ENCODE results near the gene UCN.

UCN gene

GRCh38 chr2:27291865-27292264 lies 16.4 kb downstream of the UCN start:
- no peak overlapping the region for H3K4me2 ChIP-seq (ENCODE audit: low read length)
- no peak for TF ChIP-seq EZH2phosphoT487 (IDR thresholded peaks at IDR 0.05; ENCODE audit: low read depth)
- TF ChIP-seq, protein P1, sequence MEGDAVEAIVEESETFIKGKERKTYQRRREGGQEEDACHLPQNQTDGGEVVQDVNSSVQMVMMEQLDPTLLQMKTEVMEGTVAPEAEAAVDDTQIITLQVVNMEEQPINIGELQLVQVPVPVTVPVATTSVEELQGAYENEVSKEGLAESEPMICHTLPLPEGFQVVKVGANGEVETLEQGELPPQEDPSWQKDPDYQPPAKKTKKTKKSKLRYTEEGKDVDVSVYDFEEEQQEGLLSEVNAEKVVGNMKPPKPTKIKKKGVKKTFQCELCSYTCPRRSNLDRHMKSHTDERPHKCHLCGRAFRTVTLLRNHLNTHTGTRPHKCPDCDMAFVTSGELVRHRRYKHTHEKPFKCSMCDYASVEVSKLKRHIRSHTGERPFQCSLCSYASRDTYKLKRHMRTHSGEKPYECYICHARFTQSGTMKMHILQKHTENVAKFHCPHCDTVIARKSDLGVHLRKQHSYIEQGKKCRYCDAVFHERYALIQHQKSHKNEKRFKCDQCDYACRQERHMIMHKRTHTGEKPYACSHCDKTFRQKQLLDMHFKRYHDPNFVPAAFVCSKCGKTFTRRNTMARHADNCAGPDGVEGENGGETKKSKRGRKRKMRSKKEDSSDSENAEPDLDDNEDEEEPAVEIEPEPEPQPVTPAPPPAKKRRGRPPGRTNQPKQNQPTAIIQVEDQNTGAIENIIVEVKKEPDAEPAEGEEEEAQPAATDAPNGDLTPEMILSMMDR (IDR thresholded peaks at IDR 0.05; ENCODE audit: low read depth, low read length): peak; percentile 34

GRCh38 chr2:27290549-27290948 lies 17.7 kb downstream of the UCN start:
- Histone ChIP-seq H4K20me1 (ENCODE audit: insufficient read depth, low read length) (no peaks in the 10 kb centered on the region), H3K27me3 (ENCODE audit: low read depth, low read length) (peaks cover 42% of the 10 kb centered on the region), H3K4me1 (ENCODE audit: low read length) (peaks cover 8% of the 10 kb centered on the region), H2AFZ (ENCODE audit: low read depth, low read length) (no peak overlapping the region), H3K79me2 (ENCODE audit: low read length) (no peaks in the 10 kb centered on the region), H3K4me3 (ENCODE audit: low read length) (no peak overlapping the region), H3K9ac (ENCODE audit: low read length) (no peak overlapping the region), H3K36me3 (replicated peaks; ENCODE audit: low read depth, low read length) (no peaks in the 10 kb centered on the region), H3K27ac (ENCODE audit: low read length) (no peak overlapping the region), H3K4me2 (ENCODE audit: low read length) (no peak overlapping the region), H3K9me3 (ENCODE audit: insufficient read depth, low read length) (no peaks in the 10 kb centered on the region)
- TF ChIP-seq EZH2phosphoT487 (IDR thresholded peaks at IDR 0.05; ENCODE audit: low read depth): no peak
- TF ChIP-seq, protein P1 (IDR thresholded peaks at IDR 0.05; ENCODE audit: low read depth, low read length): no peak

More at GRCh38 chr2:27291865-27292264, 16.4 kb downstream of the UCN start:
- no peak overlapping the region for H3K9ac ChIP-seq (ENCODE audit: low read length)
- peaks cover 8% of the 10 kb centered on the region for H3K4me1 ChIP-seq (ENCODE audit: low read length)
- H3K4me3 ChIP-seq (ENCODE audit: low read length): no peak overlapping the region
- no peaks in the 10 kb centered on the region for H3K36me3 ChIP-seq (replicated peaks; ENCODE audit: low read depth, low read length)
- no peaks in the 10 kb centered on the region for H3K79me2 ChIP-seq (ENCODE audit: low read length)
- H3K27me3 ChIP-seq (ENCODE audit: low read depth, low read length): peaks cover 48% of the 10 kb centered on the region
- H3K9me3 ChIP-seq (ENCODE audit: insufficient read depth, low read length): no peaks in the 10 kb centered on the region
- H4K20me1 ChIP-seq (ENCODE audit: insufficient read depth, low read length): no peaks in the 10 kb centered on the region
- H2AFZ ChIP-seq (ENCODE audit: low read depth, low read length): no peak overlapping the region
- H3K27ac ChIP-seq (ENCODE audit: low read length): no peak overlapping the region

- TF ChIP-seq, protein P1 (IDR thresholded peaks at IDR 0.05; ENCODE audit: low read depth, low read length): no peak
- no peak for TF ChIP-seq EZH2phosphoT487 (IDR thresholded peaks at IDR 0.05; ENCODE audit: low read depth)
- no peak overlapping the region for H3K27ac ChIP-seq (ENCODE audit: low read length)
These were observed 19.6 kb downstream of the UCN start for GRCh38 chr2:27288610-27289009.

GRCh38 chr2:27285481-27285880 lies 22.8 kb downstream of the UCN start:
- Histone ChIP-seq H3K27me3 (ENCODE audit: low read depth, low read length) (peaks cover 20% of the 10 kb centered on the region; the same call in 1 of the 2 replicates), H2AFZ (ENCODE audit: low read depth, low read length) (no peak overlapping the region), H3K36me3 (replicated peaks; ENCODE audit: low read depth, low read length) (no peaks in the 10 kb centered on the region), H3K4me1 (ENCODE audit: low read length) (no peaks in the 10 kb centered on the region), H3K4me3 (ENCODE audit: low read length) (no peak overlapping the region), H3K9me3 (ENCODE audit: insufficient read depth, low read length) (no peaks in the 10 kb centered on the region), H3K4me2 (ENCODE audit: low read length) (no peak overlapping the region), H3K79me2 (ENCODE audit: low read length) (no peaks in the 10 kb centered on the region), H3K27ac (ENCODE audit: low read length) (no peak overlapping the region), H3K9ac (ENCODE audit: low read length) (no peak overlapping the region), H4K20me1 (ENCODE audit: insufficient read depth, low read length) (no peaks in the 10 kb centered on the region)
- TF ChIP-seq EZH2phosphoT487 (IDR thresholded peaks at IDR 0.05; ENCODE audit: low read depth): no peak
- TF ChIP-seq, protein P1 (IDR thresholded peaks at IDR 0.05; ENCODE audit: low read depth, low read length): no peak

More at GRCh38 chr2:27288610-27289009, 19.6 kb downstream of the UCN start:
- no peak overlapping the region for H3K9ac ChIP-seq (ENCODE audit: low read length)
- no peak overlapping the region for H3K4me2 ChIP-seq (ENCODE audit: low read length)
- no peak overlapping the region for H3K4me3 ChIP-seq (ENCODE audit: low read length)
- H4K20me1 ChIP-seq (ENCODE audit: insufficient read depth, low read length): no peaks in the 10 kb centered on the region
- H2AFZ ChIP-seq (ENCODE audit: low read depth, low read length): no peak overlapping the region
- no peaks in the 10 kb centered on the region for H3K79me2 ChIP-seq (ENCODE audit: low read length)
- no peaks in the 10 kb centered on the region for H3K9me3 ChIP-seq (ENCODE audit: insufficient read depth, low read length)
- no peaks in the 10 kb centered on the region for H3K36me3 ChIP-seq (replicated peaks; ENCODE audit: low read depth, low read length)
- peaks cover 1% of the 10 kb centered on the region; the same call in 1 of the 2 replicates for H3K4me1 ChIP-seq (ENCODE audit: low read length)
- peaks cover 42% of the 10 kb centered on the region for H3K27me3 ChIP-seq (ENCODE audit: low read depth, low read length)
